Cardiac fibroblast (primary cell): Measurements from ENCODE around the gene PKP1.
A peak's percentile ranks its signal among the peaks of the same experiment; 100 is the strongest.

Experiments used
- DNase-seq, 2 donors: peaks; one replicate each; pipeline versions ENCODE4 v3.0.0 to v3.0.0-alpha.2; 2010; ENCODE audit warnings: low read depth in 2 of 2
- H3K4me3 ChIP-seq, 2 donors: replicated peaks in 1 of 2; 1 replicate in 1 of 2; 2 replicates in 1 of 2; pipeline ENCODE4 v1.5.1; 2011; ENCODE audit warnings: low read depth in 2 of 2, low read length in 2 of 2, mild to moderate bottlenecking in 2 of 2, moderate library complexity in 1 of 2
- CTCF ChIP-seq: IDR thresholded peaks from one replicate; pipeline ENCODE4 v1.5.1; 2011; ENCODE audit warnings: low read depth, mild to moderate bottlenecking, low read length, inconsistent platforms

The PKP1 gene

GRCh38 chr1:201270616-201271390, 12.5 kb upstream of the PKP1 start:
- H3K4me3 ChIP-seq = no peak overlapping the region
- no peak for TF ChIP-seq CTCF
- DNase-seq = no peak

- no peak for TF ChIP-seq CTCF
- no peak overlapping the region for H3K4me3 ChIP-seq
- no peak for DNase-seq
Measured at GRCh38 chr1:201272799-201273198, 10.5 kb upstream of the PKP1 start.

GRCh38 chr1:201274616-201275252, 8.6 kb upstream of the PKP1 start:
- DNase-seq = no peak
- no peak overlapping the region for H3K4me3 ChIP-seq
- TF ChIP-seq CTCF = no peak

GRCh38 chr1:201275253-201275666, 8.0 kb upstream of the PKP1 start:
- no peak overlapping the region for H3K4me3 ChIP-seq
- peak; percentile 75 to 81 for DNase-seq
- no peak for TF ChIP-seq CTCF

GRCh38 chr1:201276891-201277290, 6.4 kb upstream of the PKP1 start:
- no peak overlapping the region for H3K4me3 ChIP-seq
- TF ChIP-seq CTCF = no peak
- DNase-seq = no peak

- TF ChIP-seq CTCF = no peak
- H3K4me3 ChIP-seq = no peak overlapping the region
- DNase-seq = no peak
Measured at GRCh38 chr1:201277441-201277840, 5.9 kb upstream of the PKP1 start.
